Activated naive CD4-positive, alpha-beta T cell treated with anti-CD3 and anti-CD28 coated beads, Interleukin-2, amount 10 ng/mL, durations not matched to agents 7 days and 5 days (primary cell): ENCODE data around the gene NOTUM.

ENCODE experiments used
- CTCF ChIA-PET: fragments of 350-600 bp; sonication (Branson Sonifier 250); formaldehyde crosslinking; loops from one replicate; lab custom pipeline; 2021; ENCODE audit warnings: antibody characterized with exemption; lab: Charles Lee
- DNase-seq: peaks from one replicate; pipeline ENCODE4 v3.0.0-alpha.2; 2020
- H3K27ac Mint-ChIP-seq: one replicate; pipeline ENCODE4 v1.8.0; 2021; ENCODE audit warnings: mild to moderate bottlenecking, moderate library complexity, mixed read lengths
- H3K27me3 Mint-ChIP-seq: one replicate; pipeline ENCODE4 v1.8.0; 2021; ENCODE audit warnings: mild to moderate bottlenecking, mixed read lengths
- H3K36me3 Mint-ChIP-seq: one replicate; pipeline ENCODE4 v1.8.0; 2021; ENCODE audit warnings: mixed read lengths
- H3K4me1 Mint-ChIP-seq: one replicate; pipeline ENCODE4 v1.8.0; 2021; ENCODE audit warnings: mixed read lengths
- H3K4me3 Mint-ChIP-seq: one replicate; pipeline ENCODE4 v1.8.0; 2021; ENCODE audit warnings: mild to moderate bottlenecking, moderate library complexity, mixed read lengths
- H3K9me3 Mint-ChIP-seq: one replicate; pipeline ENCODE4 v1.8.0; 2021; ENCODE audit warnings: mixed read lengths

Gene NOTUM

GRCh38 chr17:81976332-81977210, 15.6 kb upstream of the NOTUM start:
- Mint-ChIP-seq H3K9me3 (peaks cover 8% of the 10 kb centered on the region), H3K27ac (peak overlapping the region; percentile 94), H3K4me1 (peaks cover 44% of the 10 kb centered on the region), H3K4me3 (peak overlapping the region; percentile 93), H3K27me3 (peaks cover 42% of the 10 kb centered on the region), H3K36me3 (peaks cover 10% of the 10 kb centered on the region)
- peak; percentile 45 for DNase-seq
- CTCF ChIA-PET, result interaction anchor here (1.5 kb wide), 1 partner anchor 17 kb away, joined by 4 read pairs; no protein-coding TSS in a partner anchor

- Mint-ChIP-seq H3K27me3 (peaks cover 47% of the 10 kb centered on the region), H3K4me3 (no peak overlapping the region), H3K27ac (no peak overlapping the region), H3K4me1 (peaks cover 22% of the 10 kb centered on the region), H3K9me3 (peaks cover 8% of the 10 kb centered on the region), H3K36me3 (no peaks in the 10 kb centered on the region)
- DNase-seq, result no peak
- CTCF ChIA-PET, result no interaction called here
Observed at GRCh38 chr17:81973432-81973831, 12.4 kb upstream of the NOTUM start.

GRCh38 chr17:81968850-81969812, 8.1 kb upstream of the NOTUM start:
- no peak overlapping the region for H3K27ac Mint-ChIP-seq
- H3K27me3 Mint-ChIP-seq, result peaks cover 49% of the 10 kb centered on the region
- H3K4me3 Mint-ChIP-seq, result no peak overlapping the region
- H3K4me1 Mint-ChIP-seq, result peaks cover 20% of the 10 kb centered on the region
- H3K9me3 Mint-ChIP-seq, result peaks cover 8% of the 10 kb centered on the region
- no peak for DNase-seq
- H3K36me3 Mint-ChIP-seq, result no peaks in the 10 kb centered on the region
- CTCF ChIA-PET, result interaction anchor here (1.7 to 2.8 kb wide), 2 partner anchors 10 to 52 kb away, joined by 6 to 18 read pairs; partner anchors contain the start of gene CENPX

DNA sequence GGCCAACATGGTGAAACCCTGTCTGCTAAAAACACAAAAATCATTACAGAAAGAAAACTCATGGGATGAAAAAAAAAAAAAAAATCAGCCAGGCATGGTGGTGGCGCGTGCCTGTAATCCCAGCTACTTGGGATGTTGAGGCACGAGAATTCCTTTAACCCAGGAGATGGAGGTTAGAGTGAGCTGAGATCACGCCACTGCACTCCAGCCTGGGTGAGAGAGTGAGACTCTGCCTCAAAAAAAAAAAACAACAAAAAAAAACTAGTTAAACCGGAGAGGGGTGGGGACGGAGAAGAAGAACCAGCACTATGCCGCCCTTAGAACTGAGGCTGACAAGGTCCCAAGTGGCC, 7.4 kb upstream of the NOTUM start:
- no peak for DNase-seq
- H3K36me3 Mint-ChIP-seq, result no peaks in the 10 kb centered on the region
- H3K9me3 Mint-ChIP-seq, result peaks cover 5% of the 10 kb centered on the region
- peak overlapping the region; percentile 43 for H3K4me3 Mint-ChIP-seq
- peak overlapping the region; percentile 85 for H3K27ac Mint-ChIP-seq
- CTCF ChIA-PET, result interaction anchor here (1.7 to 2.8 kb wide), 2 partner anchors 9 to 53 kb away, joined by 6 to 18 read pairs; partner anchors contain the start of gene CENPX
- H3K4me1 Mint-ChIP-seq, result peaks cover 20% of the 10 kb centered on the region
- peaks cover 50% of the 10 kb centered on the region for H3K27me3 Mint-ChIP-seq

DNA sequence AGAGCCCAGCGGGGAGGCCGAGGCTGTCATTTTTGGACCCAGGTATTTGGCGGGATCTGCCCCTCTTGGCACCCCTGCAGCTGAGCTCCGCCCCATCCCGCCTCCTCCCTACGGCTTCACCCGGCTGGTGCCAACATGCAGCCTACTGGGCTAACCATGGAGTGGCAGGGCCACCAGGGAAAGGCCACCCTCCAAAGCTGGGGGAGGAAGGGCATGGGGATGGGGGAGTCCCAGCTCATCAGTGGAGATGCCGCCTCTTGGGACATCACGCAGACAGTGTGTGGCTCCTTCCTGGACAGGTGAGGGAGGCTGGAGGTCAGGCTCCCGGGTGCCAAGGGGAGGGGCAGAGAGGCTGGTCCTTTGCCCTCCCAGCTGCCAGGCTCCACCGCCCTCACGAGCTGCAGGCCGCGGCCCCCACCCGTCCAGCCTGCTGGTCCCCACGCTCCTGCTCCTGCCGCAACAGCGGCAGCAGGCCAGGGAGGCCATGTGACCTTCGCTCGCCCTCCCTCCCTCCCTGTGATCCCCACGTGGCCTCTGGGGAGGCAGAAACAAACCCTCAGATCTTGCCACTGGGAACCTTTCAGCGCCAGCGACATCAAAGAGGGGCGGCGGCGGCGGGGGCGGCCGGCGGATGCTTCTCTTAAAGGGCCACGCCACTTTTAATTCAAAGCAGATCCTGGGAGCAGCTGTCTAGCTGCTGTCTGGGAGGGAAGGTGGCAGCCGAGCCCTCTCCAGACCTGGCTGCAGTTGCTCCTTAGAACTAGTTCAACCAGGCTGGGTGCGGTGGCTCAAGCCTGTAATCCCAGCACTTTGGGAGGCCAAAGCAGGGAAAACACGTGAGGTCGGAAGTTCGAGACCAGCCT, 6.8 kb upstream of the NOTUM start:
- Mint-ChIP-seq H3K9me3 (peaks cover 4% of the 10 kb centered on the region), H3K36me3 (no peaks in the 10 kb centered on the region), H3K4me1 (peaks cover 20% of the 10 kb centered on the region), H3K27ac (peak overlapping the region; percentile 85), H3K27me3 (peaks cover 50% of the 10 kb centered on the region), H3K4me3 (peak overlapping the region; percentile 43)
- CTCF ChIA-PET, result interaction anchor here (0.6 to 2.8 kb wide), 4 partner anchors 8 to 103 kb away, joined by 3 to 18 read pairs (median 4); partner anchors contain the start of gene CENPX
- peak; percentile 95 for DNase-seq

- H3K36me3 Mint-ChIP-seq, result no peaks in the 10 kb centered on the region
- CTCF ChIA-PET, result interaction anchor here (0.6 to 2.8 kb wide), 3 partner anchors 24 to 103 kb away, joined by 3 to 18 read pairs (median 3); partner anchors contain the start of gene CENPX
- H3K27me3 Mint-ChIP-seq, result peaks cover 55% of the 10 kb centered on the region
- no peak for DNase-seq
- no peak overlapping the region for H3K27ac Mint-ChIP-seq
- H3K9me3 Mint-ChIP-seq, result no peaks in the 10 kb centered on the region
- H3K4me3 Mint-ChIP-seq, result no peak overlapping the region
- peaks cover 22% of the 10 kb centered on the region for H3K4me1 Mint-ChIP-seq
Observed at GRCh38 chr17:81967244-81967532, 6.2 kb upstream of the NOTUM start.

DNA sequence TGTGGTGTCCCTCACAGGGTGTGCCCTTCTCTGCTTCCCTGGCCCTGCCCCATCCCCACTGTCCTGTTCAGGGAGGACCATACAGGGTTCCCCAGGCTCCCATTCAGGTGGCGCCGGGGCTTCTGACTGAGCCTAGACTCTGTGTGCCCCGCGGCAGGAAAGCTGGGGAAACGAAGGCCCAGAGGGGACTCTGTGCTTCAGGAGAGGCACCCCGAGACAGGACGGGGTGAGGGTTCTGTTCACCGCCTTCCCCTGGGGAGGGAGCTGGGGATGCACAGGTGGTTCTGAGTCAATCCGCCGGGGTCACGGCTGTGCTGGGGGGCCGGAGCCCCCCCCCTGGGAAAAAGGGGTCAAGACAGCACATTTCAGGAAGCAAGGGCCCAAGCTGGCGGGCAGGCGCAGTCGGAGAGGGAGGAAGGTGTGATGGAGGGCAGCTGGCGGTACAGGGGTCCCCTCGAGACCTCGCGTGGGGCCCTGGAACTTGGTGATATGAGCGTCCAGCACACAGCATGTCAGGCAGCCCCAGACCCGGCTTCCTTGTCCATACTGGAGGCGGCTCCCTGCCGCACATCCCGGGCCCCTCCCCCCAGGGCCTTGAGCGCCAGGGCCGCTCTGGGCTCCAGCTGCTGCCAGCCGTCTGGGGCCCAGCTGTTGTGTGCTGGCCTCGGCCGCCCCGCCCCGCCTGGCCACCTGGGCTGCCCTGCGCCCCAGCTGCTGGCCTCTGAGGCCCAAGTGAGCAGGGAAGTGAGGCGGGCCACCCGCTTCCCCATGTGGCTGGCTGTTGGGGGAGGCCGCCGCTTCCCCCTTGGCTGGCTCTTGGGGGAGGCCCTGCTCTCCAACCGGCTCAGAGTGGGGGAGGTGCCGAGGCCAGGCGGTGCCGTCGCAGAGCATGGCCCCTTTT, 5.6 kb upstream of the NOTUM start:
- DNase-seq, result no peak
- Mint-ChIP-seq H3K27me3 (peaks cover 58% of the 10 kb centered on the region), H3K4me1 (peaks cover 22% of the 10 kb centered on the region), H3K4me3 (no peak overlapping the region), H3K9me3 (no peaks in the 10 kb centered on the region), H3K36me3 (no peaks in the 10 kb centered on the region), H3K27ac (no peak overlapping the region)
- CTCF ChIA-PET, result interaction anchor here (2.8 kb wide), 1 partner anchor 55 kb away, joined by 18 read pairs; the partner anchor contains the start of gene CENPX

DNA sequence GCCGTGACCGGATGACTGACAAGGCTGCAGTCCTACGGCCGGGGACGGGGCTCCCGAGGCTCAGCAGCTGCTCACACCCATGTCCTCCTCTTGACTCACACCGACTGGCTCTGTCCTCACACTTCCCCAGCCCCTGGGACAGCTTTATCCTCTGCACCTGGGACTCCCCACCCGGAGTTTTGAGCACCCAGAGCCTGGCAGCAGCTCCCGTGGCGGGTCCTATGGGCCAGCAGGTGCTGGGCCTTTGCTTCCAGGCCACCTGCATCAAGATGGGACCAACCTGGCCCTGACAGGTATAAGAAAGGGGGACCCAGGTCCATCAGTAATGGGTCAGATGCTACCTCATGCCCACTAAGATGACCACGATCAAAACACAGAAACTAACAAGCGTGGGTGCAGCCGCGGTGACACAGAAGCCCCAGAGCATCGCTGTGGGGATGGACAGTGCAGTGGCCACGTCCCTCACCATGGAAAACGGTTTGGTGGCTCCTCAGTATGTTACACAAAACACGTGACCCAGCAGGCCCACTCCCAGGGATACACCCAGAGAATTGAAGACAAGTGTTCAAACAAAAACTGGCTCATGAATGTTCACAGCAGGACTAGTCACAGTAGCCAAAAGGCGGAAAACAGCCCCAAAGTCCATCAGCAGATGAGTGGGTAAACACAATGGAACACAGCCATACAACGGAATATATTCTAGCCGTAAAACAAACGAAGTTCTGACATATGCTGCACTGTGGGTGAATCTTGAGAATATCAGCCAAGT, 3.3 kb upstream of the NOTUM start:
- Mint-ChIP-seq H3K4me1 (peaks cover 22% of the 10 kb centered on the region), H3K27ac (no peak overlapping the region), H3K4me3 (no peak overlapping the region), H3K27me3 (peaks cover 61% of the 10 kb centered on the region), H3K36me3 (no peaks in the 10 kb centered on the region), H3K9me3 (no peaks in the 10 kb centered on the region)
- CTCF ChIA-PET, result interaction anchor here (0.6 kb wide), 1 partner anchor 124 kb away, joined by 3 read pairs; no protein-coding TSS in a partner anchor
- DNase-seq, result no peak

DNA sequence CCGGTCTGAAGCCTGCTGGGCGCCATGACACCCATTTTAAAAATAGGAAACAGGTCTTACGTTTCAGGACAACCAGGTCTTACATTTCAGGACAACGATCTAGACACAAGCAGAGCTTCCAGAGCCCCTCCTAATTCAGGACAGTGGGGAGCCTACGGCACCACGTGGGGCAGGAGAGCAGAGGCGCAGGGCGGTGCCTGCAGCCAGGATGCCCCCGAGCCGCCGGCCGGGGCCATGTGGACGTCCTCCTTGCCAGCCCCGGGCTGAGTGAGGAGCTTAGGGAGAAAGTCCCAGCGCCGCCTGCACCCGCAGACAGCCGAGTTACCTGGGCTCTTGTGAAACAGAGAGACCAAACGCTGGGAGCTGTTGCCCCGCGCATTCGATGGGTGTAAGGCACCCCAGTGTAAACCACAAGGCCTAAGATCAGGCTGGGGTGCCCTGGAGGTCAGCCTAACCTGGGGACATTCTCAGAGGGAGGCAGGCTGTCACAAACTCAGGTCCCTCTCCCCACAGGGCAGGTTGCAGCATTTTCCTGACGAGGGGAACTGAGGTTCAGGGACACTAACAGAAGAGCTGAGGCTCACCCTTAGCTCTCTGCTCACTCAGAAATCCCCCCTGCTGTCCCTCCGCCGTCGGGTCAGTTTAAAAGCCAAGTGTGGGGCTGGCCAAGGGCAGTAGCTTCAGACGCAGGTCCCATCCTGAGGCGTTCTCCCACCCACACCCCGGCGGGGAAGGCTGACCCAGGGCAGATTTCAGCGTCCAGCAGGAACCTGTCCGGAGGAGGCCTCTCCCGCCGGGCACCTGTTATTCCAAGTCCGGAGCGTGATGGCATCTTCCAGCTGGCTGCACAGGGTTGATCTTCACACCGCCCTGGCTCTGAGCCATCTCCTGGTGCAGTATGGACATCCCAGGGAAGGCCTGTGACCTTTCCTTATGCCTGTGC, 1.8 kb upstream of the NOTUM start:
- H3K4me1 Mint-ChIP-seq, result peaks cover 12% of the 10 kb centered on the region
- no peaks in the 10 kb centered on the region for H3K9me3 Mint-ChIP-seq
- peaks cover 76% of the 10 kb centered on the region for H3K27me3 Mint-ChIP-seq
- peak overlapping the region; percentile 23 for H3K4me3 Mint-ChIP-seq
- DNase-seq, result no peak
- peak overlapping the region; percentile 74 for H3K27ac Mint-ChIP-seq
- CTCF ChIA-PET, result interaction anchor here (0.6 to 4.7 kb wide), 3 partner anchors 58 to 592 kb away, joined by 3 to 103 read pairs (median 3); partner anchors contain the start of genes CENPX and LRRC45
- H3K36me3 Mint-ChIP-seq, result no peaks in the 10 kb centered on the region

GRCh38 chr17:81961521-81962498, 823 bp upstream of the NOTUM start:
- CTCF ChIA-PET, result interaction anchor here (4.7 kb wide), 1 partner anchor 59 kb away, joined by 103 read pairs; the partner anchor contains the start of genes CENPX and LRRC45
- Mint-ChIP-seq H3K4me1 (peaks cover 9% of the 10 kb centered on the region), H3K36me3 (no peaks in the 10 kb centered on the region), H3K4me3 (peak overlapping the region; percentile 23), H3K9me3 (no peaks in the 10 kb centered on the region), H3K27me3 (peaks cover 86% of the 10 kb centered on the region), H3K27ac (peak overlapping the region; percentile 74)
- DNase-seq, result no peak
